SK-MEL-5 (cell line): ENCODE data around the gene CTF1. TPM values are rescaled to one million over a fixed set of nuclear protein-coding genes. Genes with fewer than 3 reads are reported as not detected.

ENCODE experiments used
- DNase-seq: peaks from one replicate; pipeline ENCODE4 v3.0.0-alpha.2; 2016; ENCODE audit warnings: low read depth, low spot score
- in situ Hi-C: cut with HindIII; loops from 2 replicates; pipeline ENCODE4 v1.10.0; 2016; ENCODE audit warnings: low sequenced_read_pairs, high pct_unique_total_duplicates, low pct_unique_long_range_greater_than_20kb
- total RNA-seq: library from RNA; depleted of rRNA; stranded (reverse); fragments of >200 nt; shearing (Covaris generic); gene quantifications from 2 replicates; pipeline ENCODE4 v1.2.3, GENCODE V29; 2014

CTF1 gene
- total RNA-seq, 1 experiment from 2014 or later = 0.29 TPM

DNA sequence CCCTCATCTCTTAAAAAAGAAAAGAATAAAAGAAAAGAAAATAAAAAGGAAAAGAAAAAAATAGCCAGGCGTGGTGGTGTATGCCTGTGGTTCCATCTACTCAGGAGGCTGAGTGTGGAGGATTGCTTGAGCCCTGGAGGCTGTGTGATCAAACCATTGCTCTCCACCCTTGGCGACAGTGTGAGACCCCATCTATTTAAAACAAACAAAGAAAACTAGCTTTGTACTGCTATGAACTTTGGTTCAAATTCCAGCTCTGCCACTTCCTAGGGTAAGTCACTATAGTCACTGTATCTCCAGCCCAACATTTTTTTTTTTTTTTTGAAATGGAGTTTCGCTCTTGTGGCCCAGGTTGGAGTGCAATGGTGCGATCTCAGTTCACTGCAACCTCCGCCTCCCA, 4.2 kb downstream of the CTF1 start:
- in situ Hi-C loops = no loop called here
- DNase-seq = no peak

DNA sequence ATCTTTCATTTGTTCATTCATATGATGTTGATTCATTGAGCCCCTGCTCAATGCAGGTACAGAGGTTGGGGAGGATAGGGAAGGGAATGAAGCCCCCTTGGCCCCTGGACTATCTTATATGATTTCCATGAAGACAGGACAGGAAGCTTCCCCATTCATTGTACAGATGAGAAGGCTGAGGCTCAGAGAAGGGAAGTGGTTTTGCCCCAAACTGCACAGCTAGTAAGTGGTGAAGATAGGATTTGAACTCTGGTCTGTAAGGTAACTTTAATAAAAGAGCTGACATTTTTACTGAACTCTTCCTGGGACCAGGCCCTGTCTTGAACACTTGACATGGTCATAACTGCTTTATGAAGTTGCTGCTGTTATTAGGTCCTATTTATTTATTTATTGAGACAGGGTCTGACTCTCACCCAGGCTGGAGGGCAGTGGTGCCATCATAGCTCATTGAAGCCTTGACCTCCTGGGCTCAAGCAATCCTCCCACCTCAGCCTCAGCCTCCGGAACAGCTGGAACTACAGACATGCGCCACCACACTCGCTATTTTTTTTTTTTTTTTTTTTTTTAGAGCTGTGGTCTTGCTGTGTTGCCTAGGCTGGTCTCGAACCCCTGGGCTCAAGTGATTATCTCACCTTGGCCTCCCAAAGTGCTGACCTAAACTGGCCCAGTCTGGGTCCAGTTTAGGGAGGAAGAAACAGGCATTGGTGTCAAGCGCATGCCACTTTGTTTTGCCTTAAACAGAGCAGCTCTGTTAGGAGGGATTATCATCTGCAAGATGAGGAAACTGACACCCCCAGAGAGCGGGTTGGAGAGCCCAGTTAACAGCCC, 5.0 kb downstream of the CTF1 start:
- DNase-seq = peak; percentile 14

GRCh38 chr16:30902029-30902972, 5.9 kb downstream of the CTF1 start:
- in situ Hi-C loops = no loop called here
- DNase-seq = peak; percentile 50

More for the DNA sequence above, 5.0 kb downstream of the CTF1 start:
- in situ Hi-C loops = no loop called here

DNA sequence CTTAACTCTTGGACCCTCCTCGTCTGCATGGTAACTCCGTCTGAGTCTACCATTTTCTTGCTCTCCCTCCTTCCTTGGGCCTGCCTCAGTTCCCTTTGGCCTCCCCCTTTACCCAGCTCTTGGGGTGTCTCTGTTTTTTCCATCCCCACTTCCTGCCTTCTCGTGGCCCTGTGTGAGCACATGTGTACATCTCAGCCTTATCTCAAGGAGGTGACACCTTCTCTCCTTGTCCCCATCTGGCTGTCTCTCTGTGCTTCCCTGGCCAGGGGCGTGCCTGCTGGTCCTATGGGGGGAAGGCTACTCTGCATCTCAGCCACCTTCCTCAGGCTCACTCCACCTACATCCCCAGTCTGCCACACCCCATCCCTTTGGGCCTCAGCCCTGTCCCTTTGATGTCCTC, 6.6 kb downstream of the CTF1 start:
- in situ Hi-C loops = no loop called here
- no peak for DNase-seq

DNA sequence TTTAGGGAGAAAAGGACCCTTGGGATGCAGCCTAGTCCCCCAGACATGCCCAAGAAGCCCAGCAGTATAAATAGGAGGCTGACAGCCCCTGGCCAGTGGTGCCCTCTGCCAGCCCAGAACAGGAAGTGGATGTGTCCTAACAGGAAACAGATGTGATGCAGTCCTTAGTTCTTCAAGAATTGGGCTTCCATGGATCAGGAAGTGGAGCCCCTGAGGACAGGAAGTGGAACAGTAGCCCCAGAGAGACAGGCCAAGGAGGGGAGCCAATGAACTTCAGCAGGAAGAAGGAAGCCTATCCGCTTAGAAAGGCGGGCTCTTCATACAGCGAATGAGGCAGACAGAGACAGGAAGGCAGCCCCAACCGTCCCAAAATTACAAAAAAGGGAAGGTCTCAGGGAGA, 7.2 kb downstream of the CTF1 start:
- no peak for DNase-seq
- in situ Hi-C loops = no loop called here

GRCh38 chr16:30904114-30904780, 7.8 kb downstream of the CTF1 start:
- in situ Hi-C loops = no loop called here
- no peak for DNase-seq

GRCh38 chr16:30907064-30907463, 10.7 kb downstream of the CTF1 start:
- in situ Hi-C loops = no loop called here
- DNase-seq = no peak

DNA sequence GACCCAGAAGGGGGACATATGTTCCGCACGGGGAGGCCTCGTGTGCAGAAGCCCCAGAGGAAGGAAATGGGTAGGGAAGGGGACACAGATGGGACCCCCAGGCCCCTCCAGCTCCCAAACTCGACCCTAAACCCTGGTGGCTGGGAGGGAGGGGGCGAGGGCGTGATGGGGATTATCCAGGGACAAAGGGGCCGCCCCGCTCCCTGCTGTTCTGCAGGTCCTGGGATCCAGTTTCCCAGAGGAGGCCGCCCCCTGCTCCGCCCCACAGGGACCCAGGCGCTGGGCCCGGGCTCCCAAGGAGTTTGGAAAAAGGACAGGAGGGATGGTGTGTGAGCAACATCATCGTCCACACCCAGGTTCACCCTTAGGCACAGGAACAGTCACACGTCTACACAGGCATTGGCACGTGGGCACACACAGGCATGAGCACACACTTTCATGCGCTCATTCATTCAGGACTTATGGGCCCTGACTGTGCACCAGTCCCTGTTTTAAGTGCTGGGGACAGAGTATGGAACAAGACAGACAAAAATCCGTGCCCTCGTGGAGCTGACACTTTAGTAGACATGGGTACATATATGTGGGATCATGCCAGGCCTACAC, 14.1 kb downstream of the CTF1 start:
- no peak for DNase-seq
- in situ Hi-C loops = no loop called here

DNA sequence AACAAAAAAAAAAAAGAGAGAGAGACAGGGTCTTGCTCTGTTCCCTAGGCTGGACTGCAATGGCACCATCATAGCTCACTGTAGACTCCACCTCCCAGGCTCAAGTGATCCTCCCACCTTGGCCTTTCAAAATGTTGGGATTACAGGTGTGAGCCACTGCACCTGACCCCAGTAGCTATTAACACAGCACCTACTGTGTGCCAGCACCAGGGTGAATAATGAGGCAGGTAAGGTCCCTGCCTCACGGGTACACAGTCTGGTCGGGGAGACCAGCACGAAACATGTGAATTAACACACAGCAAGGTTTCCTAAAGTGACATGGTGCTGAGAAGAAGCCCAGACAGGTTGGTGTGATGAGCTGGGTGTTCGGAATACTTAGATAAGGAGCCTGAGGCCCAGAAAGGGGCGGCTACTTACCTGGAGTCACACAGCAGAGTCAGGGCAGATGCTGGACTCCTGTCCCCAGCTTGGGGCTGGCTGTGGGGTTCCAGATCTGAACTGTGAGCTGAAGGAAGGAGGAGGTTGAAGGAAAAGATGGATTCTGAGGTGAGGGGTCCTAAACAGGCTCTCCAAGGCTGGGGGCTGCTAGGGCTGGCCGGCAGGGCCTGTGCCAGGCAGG, 16.5 kb downstream of the CTF1 start:
- DNase-seq = no peak

DNA sequence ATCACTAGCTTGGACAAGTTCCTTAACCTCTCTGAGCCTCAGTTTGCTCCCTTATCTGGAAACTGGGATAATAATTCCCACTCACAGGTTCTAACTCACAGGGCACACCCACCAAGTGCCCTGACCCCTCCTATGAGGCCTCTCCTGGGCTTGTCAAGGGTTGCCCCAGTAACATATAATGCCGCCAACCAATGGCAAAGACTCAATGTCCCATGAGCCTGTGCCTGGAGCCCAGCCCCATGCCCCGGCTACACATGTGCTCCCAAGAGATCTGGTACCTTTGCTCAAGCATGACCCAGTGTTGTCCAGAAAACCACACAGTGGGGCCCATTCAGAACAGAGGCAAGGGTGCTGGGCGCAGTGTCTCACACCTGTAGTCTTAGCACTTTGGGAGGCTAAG, 18.4 kb downstream of the CTF1 start:
- no peak for DNase-seq
- in situ Hi-C loops = no loop called here

More for the DNA sequence above, 16.5 kb downstream of the CTF1 start:
- in situ Hi-C loops = no loop called here

DNA sequence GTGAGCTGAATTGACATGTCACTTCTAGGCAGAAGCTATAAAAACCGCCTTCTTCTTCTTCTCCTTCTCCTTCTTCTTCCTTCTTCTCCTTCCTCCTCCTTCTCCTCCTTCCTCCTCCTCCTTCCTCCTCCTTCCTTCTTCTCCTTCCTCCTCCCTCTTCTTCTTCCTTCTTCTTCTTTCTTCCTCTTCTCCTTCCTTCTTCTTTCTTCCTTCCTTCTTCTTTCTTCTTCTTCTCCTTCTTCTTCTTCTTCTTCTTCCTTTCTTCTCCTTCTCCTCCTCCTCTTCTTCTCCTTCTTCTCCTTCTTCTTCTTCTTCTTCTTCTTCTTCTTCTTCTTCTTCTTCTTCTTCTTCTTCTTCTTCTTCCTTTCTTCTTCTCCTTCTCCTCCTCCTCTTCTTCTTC, 22.2 kb downstream of the CTF1 start:
- DNase-seq = no peak
- in situ Hi-C loops = no loop called here

DNA sequence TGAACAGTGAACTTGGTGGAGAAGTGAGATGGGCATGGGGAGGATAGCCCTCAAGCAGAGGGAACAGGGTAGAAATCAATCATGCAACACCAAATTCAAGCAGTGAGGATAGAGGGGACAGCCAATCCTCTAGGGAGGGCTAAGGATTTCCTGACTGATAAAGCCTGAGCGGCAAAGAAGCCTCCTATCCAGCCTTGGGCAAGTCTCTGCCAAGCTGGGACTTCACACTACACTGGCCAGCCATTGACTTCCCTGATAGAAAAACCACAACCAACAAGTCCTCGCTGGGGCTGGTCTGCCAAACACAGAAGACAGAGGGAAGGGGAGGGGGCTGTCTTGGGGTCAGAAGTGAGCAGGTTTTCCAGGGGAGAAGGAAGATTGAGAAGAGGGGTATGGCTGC, 24.5 kb downstream of the CTF1 start:
- no peak for DNase-seq
- in situ Hi-C loops = no loop called here

DNA sequence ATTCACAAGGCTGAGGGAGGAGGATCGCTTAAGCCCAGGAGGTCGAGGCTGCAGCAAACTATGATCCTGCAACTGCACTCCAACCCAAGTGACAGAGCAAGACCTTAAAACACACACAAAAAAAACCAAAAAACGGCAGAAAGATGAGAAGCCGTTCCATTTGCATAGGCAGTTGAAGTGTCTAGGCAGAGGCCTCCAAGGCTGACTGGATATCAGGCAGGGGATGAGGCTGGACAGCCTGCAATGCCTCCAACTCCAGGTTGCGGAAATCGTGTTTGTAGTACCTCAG, 25.0 kb downstream of the CTF1 start:
- DNase-seq = no peak
- in situ Hi-C loops = no loop called here

DNA sequence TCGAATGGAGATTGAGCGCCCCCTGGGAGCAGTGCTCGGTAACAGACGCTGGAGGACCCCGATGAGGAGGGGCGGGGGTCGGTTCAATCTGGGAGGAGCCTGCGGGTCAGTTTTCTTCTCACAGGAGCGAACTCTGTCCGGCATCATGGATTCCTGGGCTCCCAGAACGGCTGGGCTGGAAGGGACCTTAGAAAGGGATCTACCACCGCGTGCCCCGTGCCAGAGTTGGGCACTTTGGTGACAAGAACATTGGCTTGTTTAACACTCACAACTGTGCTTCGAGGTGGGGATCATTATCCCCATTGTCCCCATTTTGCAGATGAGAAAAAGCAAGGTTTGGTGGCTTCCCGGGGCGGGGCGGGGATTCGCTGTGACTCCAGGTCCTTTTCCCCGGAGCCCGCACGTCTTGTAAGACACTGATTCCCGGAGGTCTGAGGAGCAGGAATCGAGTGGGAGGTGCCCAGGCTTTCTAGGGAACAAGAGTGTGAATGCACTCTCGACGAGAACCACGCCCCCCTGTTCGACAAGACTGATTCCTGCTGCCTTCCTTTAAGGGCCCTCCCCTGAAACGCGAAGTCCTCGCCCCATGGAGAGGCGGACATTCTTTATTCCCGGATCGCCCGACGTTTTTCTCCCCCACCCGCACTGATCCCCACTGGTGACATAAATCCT, 25.5 kb downstream of the CTF1 start:
- in situ Hi-C loops = no loop called here
- DNase-seq = peak; percentile 87

DNA sequence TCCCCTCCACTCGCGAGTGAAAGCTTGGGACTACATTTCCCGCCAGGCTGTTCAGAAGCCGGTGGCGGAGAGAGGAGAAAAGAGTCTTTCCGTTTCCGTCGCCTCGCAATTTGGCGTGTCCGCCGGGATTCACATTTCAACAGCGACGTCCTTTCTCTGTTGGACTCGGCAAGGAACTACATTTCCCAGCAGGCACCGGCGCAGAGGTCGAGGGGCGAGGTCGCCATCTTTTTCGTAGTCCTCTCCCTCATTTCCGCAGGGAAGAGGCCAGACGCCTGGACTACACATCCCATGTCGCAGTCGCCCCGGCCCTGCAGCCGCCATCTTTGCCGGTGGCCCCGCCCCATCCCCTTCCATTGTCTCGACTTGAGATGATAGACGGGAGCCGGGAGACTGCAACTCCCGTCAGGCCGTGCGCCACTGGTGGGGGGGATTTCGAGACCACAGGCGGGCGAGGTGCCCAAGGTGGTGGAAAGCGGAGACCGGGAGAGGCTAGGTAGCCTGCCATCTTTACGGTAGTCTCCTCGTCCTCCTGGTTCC, 26.1 kb downstream of the CTF1 start:
- in situ Hi-C loops = no loop called here
- DNase-seq = peak; percentile 99

DNA sequence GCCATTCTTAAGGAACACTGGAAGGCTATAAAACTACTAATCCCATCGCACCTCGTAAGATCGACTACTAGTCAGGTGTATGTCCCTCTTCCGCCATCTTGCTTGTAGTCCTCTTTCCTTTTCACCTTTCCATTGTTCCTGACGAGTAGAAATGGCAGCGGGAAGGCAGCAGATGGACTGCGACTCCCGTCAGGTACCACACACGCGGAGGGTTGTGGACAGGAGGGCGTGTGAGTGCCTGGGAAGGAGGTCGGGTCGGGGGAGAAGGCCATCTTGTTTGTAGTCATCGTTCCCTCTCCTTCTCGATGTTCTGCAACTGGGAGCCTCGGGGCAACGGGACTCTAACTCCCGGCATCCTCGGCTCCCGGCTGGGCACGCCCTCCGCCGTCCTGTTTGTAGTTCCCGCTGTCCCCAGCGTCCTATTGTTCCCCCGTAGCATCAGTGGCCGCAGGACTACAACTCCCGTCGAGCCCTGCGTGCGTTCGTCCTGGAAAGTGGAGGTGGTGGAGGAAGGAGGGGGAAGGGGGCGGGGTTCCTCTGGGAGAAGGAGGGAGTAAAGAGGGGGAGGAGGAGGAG, 26.6 kb downstream of the CTF1 start:
- in situ Hi-C loops = no loop called here
- peak; percentile 99 for DNase-seq
